VCaP (cell line): ENCODE measurements around the gene WDR81.
"Not testable (repeated sequence)": the region's sequence is repeated elsewhere in the genome, so short reads cannot be mapped to it uniquely, and the experiment has no call there.

Experiments used
- H3K27ac ChIP-seq: fragments of 450-650 bp; 2 replicates; pipeline ENCODE4 v1.5.1; 2017
- TF ChIP-seq, protein P1 (sequence below): fragments of 450-650 bp; conservative IDR thresholded peaks from 2 replicates; pipeline ENCODE4 v1.5.1; 2017; ENCODE audit warnings: mild to moderate bottlenecking, moderate library complexity

The WDR81 gene

DNA sequence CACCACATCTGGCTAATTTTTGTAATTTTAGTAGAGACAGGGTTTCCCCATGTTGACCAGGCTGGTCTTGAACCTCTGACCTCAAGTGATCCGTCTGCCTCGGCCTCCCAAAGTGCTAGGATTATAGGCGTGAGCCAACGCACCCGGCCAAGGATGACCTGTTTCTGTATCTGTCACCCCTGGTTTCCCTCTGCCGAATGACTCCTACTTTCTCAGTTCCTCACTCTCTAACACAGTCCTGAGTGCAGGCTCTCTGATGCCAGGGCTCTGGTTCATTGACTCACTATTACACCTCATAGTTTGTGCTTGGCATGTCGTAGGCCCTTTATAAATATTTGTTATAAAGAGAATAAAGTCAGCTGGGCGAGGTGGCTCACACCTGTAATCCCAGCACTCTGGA lies 29.1 kb upstream of the WDR81 start:
- TF ChIP-seq, protein P1, sequence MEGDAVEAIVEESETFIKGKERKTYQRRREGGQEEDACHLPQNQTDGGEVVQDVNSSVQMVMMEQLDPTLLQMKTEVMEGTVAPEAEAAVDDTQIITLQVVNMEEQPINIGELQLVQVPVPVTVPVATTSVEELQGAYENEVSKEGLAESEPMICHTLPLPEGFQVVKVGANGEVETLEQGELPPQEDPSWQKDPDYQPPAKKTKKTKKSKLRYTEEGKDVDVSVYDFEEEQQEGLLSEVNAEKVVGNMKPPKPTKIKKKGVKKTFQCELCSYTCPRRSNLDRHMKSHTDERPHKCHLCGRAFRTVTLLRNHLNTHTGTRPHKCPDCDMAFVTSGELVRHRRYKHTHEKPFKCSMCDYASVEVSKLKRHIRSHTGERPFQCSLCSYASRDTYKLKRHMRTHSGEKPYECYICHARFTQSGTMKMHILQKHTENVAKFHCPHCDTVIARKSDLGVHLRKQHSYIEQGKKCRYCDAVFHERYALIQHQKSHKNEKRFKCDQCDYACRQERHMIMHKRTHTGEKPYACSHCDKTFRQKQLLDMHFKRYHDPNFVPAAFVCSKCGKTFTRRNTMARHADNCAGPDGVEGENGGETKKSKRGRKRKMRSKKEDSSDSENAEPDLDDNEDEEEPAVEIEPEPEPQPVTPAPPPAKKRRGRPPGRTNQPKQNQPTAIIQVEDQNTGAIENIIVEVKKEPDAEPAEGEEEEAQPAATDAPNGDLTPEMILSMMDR, result no peak
- H3K27ac ChIP-seq, result no peak overlapping the region

DNA sequence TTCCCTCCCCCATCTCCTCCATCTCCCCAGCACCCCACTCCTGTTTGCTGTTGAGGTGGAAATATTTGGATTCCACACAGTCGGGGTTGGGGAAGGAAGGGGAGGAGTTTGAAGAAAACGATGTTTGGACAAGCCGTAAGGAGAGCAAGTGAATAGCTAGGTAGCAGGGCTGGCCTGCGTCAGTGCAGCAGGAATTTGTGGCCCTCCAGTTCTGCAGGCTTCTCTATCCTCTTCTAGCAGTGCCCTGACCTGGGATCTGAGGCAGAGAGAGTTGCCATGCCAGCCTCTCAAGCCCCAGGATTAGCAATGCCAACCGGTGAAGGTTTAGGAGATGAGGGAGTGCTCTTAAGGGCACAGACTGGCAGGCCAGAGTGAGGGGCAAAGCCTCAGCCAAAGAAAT lies 26.8 kb upstream of the WDR81 start:
- no peak overlapping the region for H3K27ac ChIP-seq
- TF ChIP-seq, protein P1, result no peak

DNA sequence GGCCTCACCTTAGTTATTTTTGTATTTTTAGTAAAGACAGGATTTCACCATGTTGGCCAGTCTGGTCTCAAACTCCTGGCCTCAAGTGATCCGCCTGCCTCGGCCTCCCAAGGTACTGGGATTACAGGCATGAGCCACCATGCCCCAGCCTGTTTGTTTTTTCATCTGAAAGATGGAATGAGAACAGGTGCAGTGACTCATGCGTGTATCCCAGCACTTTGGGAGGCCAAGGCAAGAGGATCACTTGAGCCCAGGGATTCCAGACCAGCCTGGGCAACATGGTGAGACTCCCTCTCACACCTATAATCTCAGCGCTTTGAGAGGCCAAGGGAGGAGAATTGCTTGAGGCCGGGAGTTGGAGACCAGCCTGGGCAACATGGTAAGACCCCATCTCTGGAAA lies 24.6 kb upstream of the WDR81 start:
- not testable (repeated sequence) for H3K27ac ChIP-seq

DNA sequence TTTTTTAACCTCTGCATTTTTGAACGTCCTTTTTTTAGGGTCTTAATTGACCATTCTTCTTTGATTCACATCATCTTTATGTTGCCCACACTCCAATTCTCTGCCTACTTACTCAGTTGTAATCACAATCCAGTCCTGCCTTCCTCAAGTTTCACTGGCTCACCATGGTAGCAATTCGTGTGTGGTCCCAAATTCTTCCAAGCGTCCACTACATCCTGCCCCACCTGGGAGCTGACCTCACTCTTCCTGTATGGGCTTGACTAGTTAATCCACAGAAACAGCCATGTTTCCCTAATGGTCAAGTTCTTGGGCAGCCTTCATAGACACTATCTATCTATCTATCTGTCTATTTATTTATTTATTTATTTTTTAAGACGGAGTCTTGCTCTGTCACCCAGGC lies 21.4 kb upstream of the WDR81 start:
- TF ChIP-seq, protein P1, result no peak
- no peak overlapping the region for H3K27ac ChIP-seq

DNA sequence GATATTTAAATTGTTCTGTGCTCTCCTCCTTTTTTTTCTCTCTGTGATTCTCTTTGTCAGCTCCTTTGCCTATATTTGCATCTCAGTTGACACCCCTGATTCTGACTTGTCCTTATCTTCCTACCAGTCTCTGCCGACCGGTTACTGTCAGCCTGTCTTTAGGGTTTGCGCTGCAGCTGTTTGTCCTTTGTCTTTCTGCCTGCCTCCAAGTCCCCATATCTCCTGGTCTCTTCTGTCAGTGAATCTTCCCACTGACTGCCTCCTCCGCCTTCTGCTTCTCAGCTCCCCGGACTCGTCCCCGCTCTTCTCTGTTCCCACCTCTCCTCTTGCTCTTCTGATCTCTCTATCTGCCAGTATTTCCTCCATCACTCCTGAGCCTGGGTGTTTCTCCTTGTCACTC lies 19.5 kb upstream of the WDR81 start:
- H3K27ac ChIP-seq, result no peak overlapping the region
- TF ChIP-seq, protein P1, result no peak

DNA sequence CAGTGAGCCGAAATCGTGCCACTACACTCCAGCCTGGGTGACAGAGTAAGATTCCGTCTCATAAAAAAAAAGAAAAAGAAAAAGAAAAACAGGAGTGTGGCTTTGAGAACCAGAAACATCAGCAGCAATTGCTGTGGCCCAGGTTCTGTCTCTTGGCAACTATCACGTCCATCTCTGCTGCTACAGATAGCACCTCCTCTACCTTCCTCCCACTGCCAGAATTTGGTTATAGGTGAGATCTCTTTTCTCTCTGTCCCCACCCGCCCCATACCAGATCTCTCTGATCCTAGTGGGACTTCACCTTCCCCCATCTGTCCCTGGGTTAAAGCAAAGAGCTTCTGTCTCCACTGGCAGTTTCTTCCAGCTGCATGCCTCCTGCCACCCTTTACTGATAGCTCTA lies 17.4 kb upstream of the WDR81 start:
- H3K27ac ChIP-seq, result peak overlapping the region; percentile 20
- TF ChIP-seq, protein P1, result no peak

DNA sequence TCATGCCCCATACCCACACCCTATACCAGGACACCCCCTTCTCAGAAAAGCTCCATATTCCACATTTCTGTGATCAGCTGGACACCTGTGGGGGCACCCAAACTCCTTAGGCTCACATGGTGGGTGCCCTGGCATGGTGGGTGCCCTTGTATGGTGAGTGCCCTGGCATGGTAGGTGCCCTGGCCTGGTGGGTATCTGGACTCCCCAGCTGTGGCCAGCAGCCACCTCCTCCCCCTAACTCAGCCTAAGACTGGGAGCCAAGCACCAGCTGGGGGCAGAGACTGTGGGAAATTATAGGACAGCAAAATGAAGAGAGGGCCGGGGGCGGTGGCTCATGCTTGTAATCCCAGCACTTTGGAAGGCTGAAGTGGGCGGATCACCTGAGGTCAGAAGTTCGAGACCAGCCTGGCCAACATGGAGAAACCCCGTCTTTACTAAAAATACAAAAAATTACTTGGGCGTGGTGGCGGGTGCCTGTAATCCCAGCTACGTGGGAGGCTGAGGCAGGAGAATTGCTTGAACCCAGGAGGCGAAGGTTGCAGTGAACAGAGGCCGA lies 15.6 kb upstream of the WDR81 start:
- not testable (repeated sequence) for H3K27ac ChIP-seq

DNA sequence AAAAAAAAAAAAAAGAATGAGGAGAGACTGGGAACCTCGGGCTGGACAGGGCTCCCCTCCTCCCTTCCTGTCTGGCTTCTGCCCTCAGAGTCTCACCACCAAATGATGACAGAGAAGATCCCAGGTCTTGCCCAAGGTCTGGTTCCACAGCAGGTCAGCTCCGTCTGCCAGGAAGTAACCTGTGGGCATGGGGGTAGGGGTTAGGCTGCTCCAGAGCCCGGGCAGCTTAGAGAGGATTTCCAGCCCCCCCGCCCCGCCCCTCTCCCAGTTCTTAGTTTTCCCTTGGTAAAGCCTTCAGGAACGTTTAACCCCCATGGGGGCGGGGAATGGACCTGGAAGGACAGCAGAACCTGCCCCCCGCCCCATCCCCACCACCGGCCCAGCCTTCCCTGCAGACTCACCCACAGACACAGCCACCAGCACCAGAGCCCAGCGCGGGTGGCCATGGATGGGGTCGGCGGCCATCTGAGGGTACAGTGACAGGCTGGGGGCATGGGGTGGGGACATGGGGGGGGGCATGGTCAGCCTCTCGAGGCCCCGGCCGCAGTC lies 15.0 kb upstream of the WDR81 start:
- TF ChIP-seq, protein P1, result no peak
- peak overlapping the region; percentile 55; the same call in 1 of the 2 replicates for H3K27ac ChIP-seq
